ENCODE measurements around the gene SERPINB7. TPM values are rescaled to one million over a fixed set of nuclear protein-coding genes. Genes with fewer than 3 reads are reported as not detected.

SERPINB7 gene
- total and polyA plus RNA-seq, 10 of the 15 experiments (the other 5 are each of a cell fraction or from before 2014, with no cell fraction given): not detected

- Histone ChIP-seq H3K27me3 (replicated peaks in 1 of 2; ENCODE audit: control insufficient read depth in 2 of 2, insufficient read depth in 2 of 2, low read length in 1 of 2) (no peaks in the 10 kb centered on the region; a peak in 1 of 4 replicates), H3K4me1 (ENCODE audit: control insufficient read depth, insufficient read depth, low read length) (no peaks in the 10 kb centered on the region), H3K4me3 (no peak overlapping the region), H4K20me1 (ENCODE audit: control insufficient read depth, insufficient read depth) (no peaks in the 10 kb centered on the region), H3K79me2 (ENCODE audit: control insufficient read depth, insufficient read depth, low read length) (no peaks in the 10 kb centered on the region), H3K9ac (ENCODE audit: control insufficient read depth, insufficient read depth, low read length) (no peak overlapping the region), H2AFZ (ENCODE audit: control insufficient read depth, low read depth, low read length) (no peak overlapping the region), H3K4me2 (ENCODE audit: control insufficient read depth, insufficient read depth) (no peak overlapping the region), H3K9me3 (replicated peaks; ENCODE audit: control insufficient read depth, insufficient read depth, low read length) (no peaks in the 10 kb centered on the region), H3K27ac (ENCODE audit: control insufficient read depth, insufficient read depth) (no peak overlapping the region), H3K36me3 (ENCODE audit: control insufficient read depth in 2 of 2, insufficient read depth in 2 of 2, low read length in 1 of 2) (no peaks in the 10 kb centered on the region)
- no peak for DNase-seq (ENCODE audit: low read depth, low spot score)
- FAIRE-seq: no peak
- SMC1A ChIA-PET (ENCODE audit: uncharacterized antibody, unreplicated experiment): no interaction called here
- intact Hi-C loops (cut with micrococcal nuclease; ENCODE audit: unreplicated experiment): no loop called here
- RAD21 ChIA-PET (ENCODE audit: unreplicated experiment): no interaction called here
- no TSS peak for BruUV-seq (replicated peaks)
- CTCF ChIA-PET: interaction anchor here (0.7 kb wide), 1 partner anchor 49 kb away, joined by 3 read pairs; no protein-coding TSS in a partner anchor
- TF ChIP-seq MTA2 (IDR thresholded peaks at IDR 0.05; ENCODE audit: low read depth) (no peak), PAX5 (IDR thresholded peaks at IDR 0.05; ENCODE audit: borderline replicate concordance, low read depth, low read length) (no peak), RELB (IDR thresholded peaks at IDR 0.05; ENCODE audit: low read depth) (no peak)
- in situ Hi-C loops (cut with MboI): no loop called here
- ATAC-seq: no peak
- POLR2A ChIA-PET: no interaction called here
Measured at GRCh38 chr18:63799189-63799588, 24.0 kb downstream of the SERPINB7 start.

GRCh38 chr18:63801343-63801742 lies 26.1 kb downstream of the SERPINB7 start:
- no peak overlapping the region for H3K4me2 ChIP-seq (ENCODE audit: control insufficient read depth, insufficient read depth)
- ChIA-PET CTCF (no interaction called here), RAD21 (ENCODE audit: unreplicated experiment) (no interaction called here), POLR2A (no interaction called here), SMC1A (ENCODE audit: uncharacterized antibody, unreplicated experiment) (no interaction called here)
- H3K9me3 ChIP-seq (replicated peaks; ENCODE audit: control insufficient read depth, insufficient read depth, low read length): no peaks in the 10 kb centered on the region
- no peaks in the 10 kb centered on the region; a peak in 1 of 4 replicates for H3K27me3 ChIP-seq (replicated peaks in 1 of 2; ENCODE audit: control insufficient read depth in 2 of 2, insufficient read depth in 2 of 2, low read length in 1 of 2)
- 13% methylated on average over 4 of the region's 4 CpGs for WGBS (ENCODE audit: insufficient coverage, insufficient replicate concordance, low lambda C conversion rate, missing lambda C conversion rate)
- BruUV-seq (replicated peaks): no TSS peak
- no peak overlapping the region for H3K27ac ChIP-seq (ENCODE audit: control insufficient read depth, insufficient read depth)
- no peak overlapping the region for H3K4me3 ChIP-seq
- H3K9ac ChIP-seq (ENCODE audit: control insufficient read depth, insufficient read depth, low read length): no peak overlapping the region
- no peaks in the 10 kb centered on the region for H3K36me3 ChIP-seq (ENCODE audit: control insufficient read depth in 2 of 2, insufficient read depth in 2 of 2, low read length in 1 of 2)
- no peaks in the 10 kb centered on the region for H4K20me1 ChIP-seq (ENCODE audit: control insufficient read depth, insufficient read depth)
- H2AFZ ChIP-seq (ENCODE audit: control insufficient read depth, low read depth, low read length): no peak overlapping the region
- in situ Hi-C loops (cut with MboI) (no loop called here), intact Hi-C loops (cut with micrococcal nuclease; ENCODE audit: unreplicated experiment) (no loop called here)
- no peak for FAIRE-seq
- no peak for ATAC-seq
- DNase-seq (ENCODE audit: low read depth, low spot score): no peak
- H3K4me1 ChIP-seq (ENCODE audit: control insufficient read depth, insufficient read depth, low read length): no peaks in the 10 kb centered on the region
- H3K79me2 ChIP-seq (ENCODE audit: control insufficient read depth, insufficient read depth, low read length): no peaks in the 10 kb centered on the region
- no peak for TF ChIP-seq FOS (IDR thresholded peaks at IDR 0.05; ENCODE audit: borderline replicate concordance, extremely low read depth, insufficient read length)
- TF ChIP-seq MEF2B (IDR thresholded peaks at IDR 0.05; ENCODE audit: partially characterized antibody, poor library complexity, severe bottlenecking): no peak
- TF ChIP-seq REST (IDR thresholded peaks at IDR 0.05; ENCODE audit: low read depth, low read length): no peak
- TF ChIP-seq ZNF622 (IDR thresholded peaks at IDR 0.05): no peak
- TF ChIP-seq KDM1A (IDR thresholded peaks at IDR 0.05; ENCODE audit: borderline replicate concordance): no peak
- TF ChIP-seq GABPA (IDR thresholded peaks at IDR 0.05; ENCODE audit: low read depth): no peak
- no peak for TF ChIP-seq RCOR1 (conservative IDR thresholded peaks at IDR 0.05; ENCODE audit: low read depth, low read length)
- no peak for TF ChIP-seq E2F8 (IDR thresholded peaks at IDR 0.05; ENCODE audit: low read depth, partially characterized antibody)
